Measurements from ENCODE around the gene MTHFSD.

Gene MTHFSD

DNA sequence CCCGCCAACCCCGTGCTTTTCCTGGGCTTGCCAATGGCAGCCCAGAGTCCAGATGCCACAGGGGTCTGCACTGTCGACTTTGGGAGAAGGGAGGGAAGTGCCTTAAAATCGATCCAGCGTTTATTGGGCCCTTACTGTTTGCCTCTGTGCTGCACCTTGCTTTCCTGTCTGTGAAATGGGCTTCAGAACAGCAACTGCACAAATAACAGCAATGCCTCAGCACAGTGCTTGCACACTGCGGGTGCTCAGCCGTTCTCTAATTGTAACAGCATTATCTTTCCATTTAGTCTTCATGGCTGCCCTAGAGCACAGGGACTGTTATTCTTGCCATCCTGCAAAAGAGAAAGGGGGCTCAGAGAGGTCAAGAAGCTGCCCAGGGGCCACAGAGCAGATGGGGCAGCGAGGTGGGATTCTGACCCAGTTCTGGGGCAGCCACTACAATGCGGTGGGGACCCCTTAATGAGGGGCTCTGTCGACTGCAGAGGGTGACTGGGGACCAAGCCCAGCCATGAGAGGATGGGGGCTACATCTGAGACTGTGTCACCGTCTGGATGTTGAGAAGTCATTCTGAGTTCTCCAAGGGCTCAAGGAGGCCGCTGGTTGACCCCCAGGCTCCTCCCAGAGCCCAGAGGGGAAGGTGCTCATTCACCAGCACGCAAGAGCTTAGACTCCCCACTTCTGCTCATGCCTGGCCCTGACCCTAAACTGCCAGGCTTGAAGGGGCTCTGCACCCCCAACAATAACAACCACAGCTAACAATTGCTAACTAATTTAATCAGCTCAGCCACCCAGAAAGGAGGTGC lies 54.1 kb downstream of the MTHFSD start:
- DNase-seq: no peak

DNA sequence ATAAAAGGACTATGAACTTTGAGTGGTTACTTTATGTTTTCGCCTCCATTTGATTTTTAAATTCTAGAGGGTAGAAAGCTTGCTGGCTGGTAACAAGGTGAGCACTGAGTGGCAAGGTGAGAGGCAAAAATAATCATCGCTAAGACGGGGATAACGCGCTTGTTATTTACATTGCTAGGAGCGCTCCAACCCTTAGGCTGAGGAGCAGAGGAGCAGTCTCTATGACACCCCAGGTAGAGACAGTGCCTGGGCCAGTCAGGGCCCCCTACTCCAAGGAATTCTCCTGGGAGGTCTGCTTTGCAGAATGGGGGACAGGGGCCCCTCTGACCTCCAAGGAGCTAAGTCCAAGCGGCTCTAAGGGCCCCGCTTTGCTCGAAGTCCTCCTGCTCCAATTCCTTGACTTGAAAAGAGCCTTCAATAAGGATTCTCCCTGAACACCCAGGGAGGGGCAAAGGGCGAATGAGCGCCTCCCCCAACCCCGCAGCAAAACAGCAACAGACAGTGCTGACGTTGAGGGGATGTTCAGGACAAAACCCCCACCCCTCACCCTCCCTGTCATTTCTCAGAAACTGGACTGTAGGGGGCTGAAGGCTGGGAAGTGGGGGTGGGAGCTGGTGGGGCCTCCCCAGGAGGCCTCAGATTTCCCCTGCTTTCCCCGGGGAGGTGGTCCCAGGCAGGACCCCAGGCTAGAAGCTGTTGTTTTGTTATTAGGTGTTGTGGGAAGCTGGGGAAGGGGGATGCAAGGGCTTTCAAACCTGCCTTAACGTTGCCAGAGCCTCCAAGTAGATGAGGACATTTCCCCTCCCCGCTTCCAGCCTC lies 54.9 kb downstream of the MTHFSD start:
- no peak for DNase-seq

GRCh38 chr16:86499440-86499786 lies 55.6 kb downstream of the MTHFSD start:
- DNase-seq: no peak

GRCh38 chr16:86498671-86499439 lies 56.2 kb downstream of the MTHFSD start:
- DNase-seq: no peak

DNA sequence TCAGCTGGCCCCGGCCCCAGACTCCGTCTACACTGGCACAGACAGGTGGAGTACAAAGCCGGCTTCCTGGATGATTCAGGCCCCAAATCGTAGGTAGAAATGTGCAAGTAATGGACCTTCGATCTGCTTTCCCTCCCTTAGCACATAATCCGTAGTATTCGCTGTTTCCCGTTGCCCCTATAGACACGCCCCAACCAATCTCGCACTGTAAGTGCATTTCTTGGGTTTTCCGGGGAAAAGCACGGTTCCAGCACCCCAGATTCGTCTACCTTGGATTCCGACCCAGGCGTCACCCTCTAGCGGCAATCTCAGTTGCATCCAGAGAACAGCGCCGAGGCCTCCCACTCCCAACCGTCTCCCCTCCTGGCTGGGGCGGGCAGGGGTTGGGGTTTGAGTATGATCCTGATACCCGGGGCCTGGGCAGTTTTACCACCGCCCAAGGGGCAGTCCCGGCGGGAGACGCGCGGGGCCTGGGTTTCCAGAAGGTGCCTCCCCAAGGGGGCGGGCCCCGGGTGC lies 56.8 kb downstream of the MTHFSD start:
- DNase-seq: no peak

GRCh38 chr16:86497551-86498021 lies 57.4 kb downstream of the MTHFSD start:
- no peak for DNase-seq

DNA sequence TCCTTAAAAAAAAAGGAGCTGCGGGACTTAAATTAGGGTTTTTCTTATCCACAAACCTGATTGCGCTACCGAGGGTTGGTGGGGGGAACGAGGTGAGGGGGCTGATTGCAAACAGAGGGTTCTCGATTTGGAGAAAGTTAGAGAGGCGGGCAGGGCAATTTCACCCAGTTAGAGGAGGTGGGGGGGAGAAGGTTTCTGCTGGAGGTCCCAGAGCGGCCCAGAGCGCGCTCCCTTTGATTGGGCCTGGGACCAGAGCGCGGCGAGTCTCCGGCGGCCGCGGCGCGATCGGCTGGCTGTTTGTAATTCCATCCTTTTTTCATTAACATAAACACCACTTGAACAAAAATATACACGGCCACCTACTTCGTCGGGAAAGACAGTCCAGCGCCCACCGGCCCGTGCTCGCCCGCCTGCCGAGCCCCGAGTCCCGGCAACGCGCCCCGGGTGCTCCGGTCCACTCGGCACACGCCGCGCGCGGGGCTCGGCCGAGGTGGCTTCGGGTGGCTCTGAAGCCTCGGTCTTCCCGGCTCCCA lies 58.0 kb downstream of the MTHFSD start:
- DNase-seq: no peak

GRCh38 chr16:86496262-86496928 lies 58.6 kb downstream of the MTHFSD start:
- DNase-seq: no peak

DNA sequence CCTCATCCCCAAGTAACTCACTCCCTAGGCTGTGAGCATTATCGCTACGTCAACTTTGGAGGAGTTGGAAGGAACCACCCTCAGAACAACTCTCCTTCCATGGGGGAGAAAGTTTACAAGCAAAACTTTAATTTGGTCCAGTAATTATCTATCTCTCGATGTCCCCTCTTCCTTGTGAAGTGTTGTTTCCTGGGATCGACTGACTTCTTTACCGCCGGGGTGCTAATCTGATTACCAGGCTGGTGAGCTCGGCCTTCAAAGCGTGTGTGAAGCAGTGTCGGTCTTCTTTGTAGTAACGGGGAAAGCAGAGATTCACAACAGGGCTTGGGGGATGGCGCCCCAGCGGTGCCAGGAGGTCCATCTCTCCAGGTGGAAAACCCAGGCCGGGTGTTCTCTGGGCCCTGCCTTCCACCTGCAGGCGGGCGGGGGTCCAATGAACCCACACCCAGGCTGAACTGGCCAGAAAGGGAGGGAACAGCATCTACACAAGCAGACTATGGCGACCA lies 59.2 kb downstream of the MTHFSD start:
- DNase-seq: no peak

DNA sequence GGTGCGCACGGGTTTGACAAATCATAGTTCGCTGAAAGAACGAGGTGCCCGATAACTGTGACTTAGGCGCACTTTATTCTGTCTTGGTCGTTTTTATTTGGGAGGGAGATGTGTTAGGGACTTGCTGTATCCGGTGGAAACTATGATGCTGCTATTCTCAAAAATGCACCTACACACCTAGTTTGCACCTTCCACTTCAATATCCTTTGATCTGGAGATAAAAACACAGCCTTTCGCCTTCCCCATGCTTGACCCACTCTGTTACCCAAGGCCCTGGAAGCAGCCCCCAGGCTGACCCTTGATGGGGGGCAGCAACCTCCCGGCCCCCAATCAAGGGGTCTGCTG lies 59.7 kb downstream of the MTHFSD start:
- no peak for DNase-seq

- no peak for DNase-seq
These were observed 60.3 kb downstream of the MTHFSD start for GRCh38 chr16:86494565-86495356.

- DNase-seq: no peak
These were observed 60.9 kb downstream of the MTHFSD start for GRCh38 chr16:86494039-86494564.

- DNase-seq: no peak
These were observed 61.9 kb downstream of the MTHFSD start for GRCh38 chr16:86492961-86493629.

- DNase-seq: no peak
These were observed 62.6 kb downstream of the MTHFSD start for GRCh38 chr16:86492267-86492960.

GRCh38 chr16:86491640-86492023 lies 63.4 kb downstream of the MTHFSD start:
- no peak for DNase-seq

DNA sequence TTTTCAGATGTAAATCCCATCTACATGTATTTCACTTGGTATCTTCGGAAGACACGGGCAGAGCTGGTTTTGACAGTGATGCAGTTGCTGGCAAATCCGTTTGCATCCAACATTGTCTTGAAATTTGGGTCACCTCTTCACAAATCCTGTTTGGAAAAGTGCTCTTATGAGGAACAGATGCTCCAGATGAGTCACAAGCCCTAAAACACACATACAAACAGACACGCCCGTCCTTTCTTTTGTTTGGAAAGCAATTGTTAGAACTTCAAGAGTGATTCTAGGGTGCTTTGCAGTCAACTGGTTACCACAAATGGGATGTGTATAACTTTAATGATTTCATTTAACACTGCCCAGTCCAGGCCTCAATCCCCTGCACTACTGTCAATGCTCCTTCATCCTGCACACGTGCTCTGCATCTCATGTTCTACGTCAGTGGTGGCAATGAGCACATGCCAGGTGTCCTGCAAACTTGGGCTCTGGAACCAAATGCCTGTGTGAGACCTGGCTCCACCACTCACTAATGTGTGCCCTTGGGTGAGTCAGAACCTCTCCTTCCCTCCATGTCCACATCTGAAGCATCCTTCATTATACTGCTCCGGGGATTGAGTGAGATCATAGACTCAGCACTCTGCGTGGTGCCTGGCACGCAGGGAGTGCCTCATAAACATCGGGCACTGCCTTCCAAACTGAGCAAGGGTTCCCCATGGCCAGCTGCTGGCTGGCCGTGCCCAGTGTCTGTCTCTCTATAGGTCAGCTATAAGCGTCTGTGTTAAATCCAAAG lies 64.0 kb downstream of the MTHFSD start:
- DNase-seq: no peak

DNA sequence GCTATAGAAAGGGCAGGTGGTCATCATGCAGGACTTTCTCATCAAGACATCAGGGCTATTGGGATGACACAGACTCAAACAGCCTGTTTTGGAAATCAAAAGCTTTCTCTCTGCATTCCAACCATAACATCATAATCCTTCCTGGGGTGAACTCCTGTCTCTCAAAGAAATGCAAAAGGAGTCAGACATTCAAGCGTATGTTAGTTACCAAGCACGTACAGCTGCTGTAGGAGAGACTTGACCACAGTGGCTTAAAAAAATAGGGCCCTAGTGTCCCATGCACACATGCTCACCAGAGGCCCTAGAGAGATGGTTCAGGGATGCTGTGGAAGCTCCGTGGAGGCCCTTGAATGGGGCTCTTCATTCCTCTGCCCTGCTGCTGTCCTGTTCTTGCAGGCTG lies 69.3 kb downstream of the MTHFSD start:
- DNase-seq: no peak

GRCh38 chr16:86484240-86484639 lies 70.8 kb downstream of the MTHFSD start:
- no peak for DNase-seq

DNA sequence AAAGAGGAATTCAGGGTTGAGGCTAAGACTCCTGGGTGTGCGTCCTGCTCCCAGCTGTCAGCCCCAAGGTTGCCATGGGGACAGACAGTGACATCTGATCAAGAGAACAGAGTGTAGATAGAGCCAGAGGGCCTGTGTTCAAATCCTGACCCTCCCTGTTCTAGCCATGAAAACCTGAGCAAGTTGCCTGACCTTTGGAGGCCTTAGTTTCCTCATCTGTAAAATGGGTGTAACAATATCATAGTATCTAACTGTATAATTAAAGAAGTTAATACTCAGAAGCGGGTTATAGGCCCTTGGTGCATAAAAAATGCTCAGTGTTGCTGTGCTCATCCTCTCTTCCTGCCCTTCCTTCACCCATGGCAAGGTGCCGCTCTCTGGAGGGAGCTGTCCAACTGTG lies 73.4 kb downstream of the MTHFSD start:
- no peak for DNase-seq
